ENCODE data around the gene RABEP2. TPM values are rescaled to one million over a fixed set of nuclear protein-coding genes. Genes with fewer than 3 reads are reported as not detected.

The RABEP2 gene
- total and polyA plus RNA-seq, 9 of the 15 experiments (the other 6 are each of a cell fraction or from before 2014, with no cell fraction given): 0.15 to 13.4 (median 3.5) TPM

DNA sequence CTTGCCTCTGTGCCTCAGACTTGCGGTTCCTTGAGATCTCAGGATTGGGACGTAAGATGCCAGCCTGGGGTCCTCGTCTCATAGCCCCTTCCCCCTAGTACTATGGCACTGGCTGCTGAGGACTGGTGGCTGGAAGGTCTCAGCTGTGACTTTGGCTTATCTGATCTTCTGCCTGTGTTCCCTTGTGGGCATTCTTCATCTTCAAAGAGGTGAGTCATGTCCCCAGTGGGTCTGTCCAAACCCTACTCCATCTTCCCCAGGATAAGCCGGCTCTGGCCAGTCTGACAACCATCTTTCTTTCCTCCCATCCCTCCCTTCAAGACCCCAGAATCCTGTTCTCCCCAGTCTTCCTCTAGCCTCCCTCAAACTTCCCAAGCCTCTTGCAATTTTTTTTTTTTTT, 10.3 kb upstream of the RABEP2 start (continued):
- TF ChIP-seq TFAP4 (CRISPR knock-in tag; IDR thresholded peaks at IDR 0.05; ENCODE audit: borderline replicate concordance): peak; percentile 80
- TF ChIP-seq JUND (IDR thresholded peaks at IDR 0.05; ENCODE audit: borderline replicate concordance, low read depth, low read length): peak; percentile 78
- TF ChIP-seq JUND (tag; IDR thresholded peaks at IDR 0.05; ENCODE audit: borderline replicate concordance, low read depth, low read length): peak; percentile 43; the same call in 1 of the 3 replicates
- TF ChIP-seq FOSL1 (tag; conservative IDR thresholded peaks at IDR 0.05): peak; percentile 65
- 0 out of 2 replicates have a peak, but pooled peaks have one; percentile 26 for TF ChIP-seq MEF2D (tag; conservative IDR thresholded peaks at IDR 0.05; ENCODE audit: low read depth)
- TF ChIP-seq MEIS2 (IDR thresholded peaks at IDR 0.05; ENCODE audit: partially characterized antibody): peak; percentile 13
- TF ChIP-seq PRDM10 (IDR thresholded peaks at IDR 0.05; ENCODE audit: partially characterized antibody): peak; percentile 38
- 0 out of 2 replicates have a peak, but pooled peaks have one; percentile 44 for TF ChIP-seq EHMT2 (IDR thresholded peaks at IDR 0.05)
- 0 out of 2 replicates have a peak, but pooled peaks have one; percentile 28 for TF ChIP-seq ZNF512 (tag; IDR thresholded peaks at IDR 0.05)
- TF ChIP-seq, protein P1, sequence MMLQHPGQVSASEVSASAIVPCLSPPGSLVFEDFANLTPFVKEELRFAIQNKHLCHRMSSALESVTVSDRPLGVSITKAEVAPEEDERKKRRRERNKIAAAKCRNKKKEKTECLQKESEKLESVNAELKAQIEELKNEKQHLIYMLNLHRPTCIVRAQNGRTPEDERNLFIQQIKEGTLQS (IDR thresholded peaks at IDR 0.05): peak; percentile 63; the same call in 1 of the 2 replicates
- TF ChIP-seq, protein P1 (CRISPR knock-in tag; conservative IDR thresholded peaks at IDR 0.05): no peak
